Measurements from ENCODE around the gene KCNG4.

KCNG4 gene, protein sequence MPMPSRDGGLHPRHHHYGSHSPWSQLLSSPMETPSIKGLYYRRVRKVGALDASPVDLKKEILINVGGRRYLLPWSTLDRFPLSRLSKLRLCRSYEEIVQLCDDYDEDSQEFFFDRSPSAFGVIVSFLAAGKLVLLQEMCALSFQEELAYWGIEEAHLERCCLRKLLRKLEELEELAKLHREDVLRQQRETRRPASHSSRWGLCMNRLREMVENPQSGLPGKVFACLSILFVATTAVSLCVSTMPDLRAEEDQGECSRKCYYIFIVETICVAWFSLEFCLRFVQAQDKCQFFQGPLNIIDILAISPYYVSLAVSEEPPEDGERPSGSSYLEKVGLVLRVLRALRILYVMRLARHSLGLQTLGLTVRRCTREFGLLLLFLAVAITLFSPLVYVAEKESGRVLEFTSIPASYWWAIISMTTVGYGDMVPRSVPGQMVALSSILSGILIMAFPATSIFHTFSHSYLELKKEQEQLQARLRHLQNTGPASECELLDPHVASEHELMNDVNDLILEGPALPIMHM

DNA sequence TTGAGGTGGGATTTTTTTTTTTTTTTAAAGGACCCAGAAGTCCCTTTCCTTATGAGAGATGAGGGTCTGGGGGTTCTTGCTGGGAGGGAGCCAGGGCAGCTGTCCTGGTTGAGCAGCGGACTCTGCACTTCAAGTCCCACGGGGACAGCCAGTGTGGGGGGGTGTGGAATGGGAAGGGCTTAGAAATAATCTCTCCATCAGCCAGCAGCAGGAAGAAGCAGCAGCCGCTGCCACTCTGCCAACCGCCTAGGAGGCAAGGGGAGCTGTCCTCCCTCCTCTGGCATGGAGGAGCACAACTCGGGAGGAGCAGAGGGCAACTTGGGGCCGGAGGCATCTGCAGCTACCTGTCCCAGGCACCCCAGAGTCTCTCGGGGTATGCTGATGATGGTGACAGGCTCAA, at the start of gene KCNG4:
Gene KCNG4 (minus strand): TSS at position 104 of the 400 bp plus-strand sequence. CDS start 2,527 bp downstream, outside the sequence.
- no peak within 1 kb of the TSS for H3K4me3 ChIP-seq (ENCODE audit: low read depth, low read length)
- no peak for TF ChIP-seq CTCF (IDR thresholded peaks at IDR 0.05; ENCODE audit: low read depth, low read length)

DNA sequence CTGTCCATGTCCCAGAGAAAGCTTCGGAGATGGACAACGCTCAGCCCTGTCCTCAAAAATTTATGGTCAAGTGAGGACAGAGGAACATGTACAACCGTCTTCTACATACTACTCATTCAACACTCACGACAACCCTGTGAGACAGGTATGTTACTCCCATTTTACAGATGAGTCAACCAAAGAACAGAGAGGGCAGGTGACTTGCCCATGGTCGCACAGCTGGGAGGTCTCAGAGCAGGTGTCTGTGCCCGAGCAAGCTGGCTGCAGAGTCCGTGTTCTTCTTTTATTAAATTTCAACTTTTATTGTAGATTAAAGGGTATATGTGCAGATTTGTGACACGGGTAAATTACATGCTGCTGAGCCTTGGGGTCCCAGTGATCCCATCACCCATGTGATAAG, 49.1 kb upstream of the KCNG4 start:
- TF ChIP-seq CTCF (IDR thresholded peaks at IDR 0.05; ENCODE audit: low read depth, low read length) = no peak
- H3K4me3 ChIP-seq (ENCODE audit: low read depth, low read length) = no peak overlapping the region

DNA sequence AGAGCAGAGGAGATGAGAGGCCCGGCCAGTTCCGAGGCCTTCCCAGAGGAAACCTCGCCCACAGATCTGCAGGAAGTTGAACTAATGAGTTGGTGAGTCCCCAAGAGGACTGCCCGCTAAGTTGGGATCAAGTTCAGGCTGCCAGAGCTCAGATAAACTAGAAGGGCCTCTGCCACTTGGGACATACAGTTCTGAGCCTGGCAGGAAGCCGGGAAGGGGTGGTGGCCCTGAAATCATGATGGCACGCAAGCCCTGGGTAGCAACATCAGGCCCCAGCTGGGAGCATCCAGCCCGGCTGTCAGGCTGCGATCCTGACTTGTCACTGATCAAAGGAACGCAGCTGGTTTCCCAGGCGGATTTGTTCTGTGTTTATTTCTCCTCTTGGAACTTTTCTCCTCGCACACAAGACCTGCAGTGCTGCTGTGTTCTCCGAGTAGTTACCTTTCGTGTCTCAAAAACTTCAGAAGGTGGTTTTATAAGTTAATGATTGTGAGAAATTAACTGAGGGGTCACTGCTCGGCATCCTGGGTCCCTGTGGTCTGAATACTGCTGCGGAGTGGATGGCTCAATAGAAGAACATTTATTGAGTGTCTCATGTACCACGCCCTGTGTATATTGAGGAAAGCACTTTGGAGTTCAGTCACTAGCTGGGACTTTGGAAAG, 46.9 kb upstream of the KCNG4 start:
- TF ChIP-seq CTCF (IDR thresholded peaks at IDR 0.05; ENCODE audit: low read depth, low read length) = no peak
- H3K4me3 ChIP-seq (ENCODE audit: low read depth, low read length) = no peak overlapping the region

- TF ChIP-seq CTCF (IDR thresholded peaks at IDR 0.05; ENCODE audit: low read depth, low read length) = no peak
- H3K4me3 ChIP-seq (ENCODE audit: low read depth, low read length) = no peak overlapping the region
These were observed 44.4 kb upstream of the KCNG4 start for GRCh38 chr16:84284154-84284722.

DNA sequence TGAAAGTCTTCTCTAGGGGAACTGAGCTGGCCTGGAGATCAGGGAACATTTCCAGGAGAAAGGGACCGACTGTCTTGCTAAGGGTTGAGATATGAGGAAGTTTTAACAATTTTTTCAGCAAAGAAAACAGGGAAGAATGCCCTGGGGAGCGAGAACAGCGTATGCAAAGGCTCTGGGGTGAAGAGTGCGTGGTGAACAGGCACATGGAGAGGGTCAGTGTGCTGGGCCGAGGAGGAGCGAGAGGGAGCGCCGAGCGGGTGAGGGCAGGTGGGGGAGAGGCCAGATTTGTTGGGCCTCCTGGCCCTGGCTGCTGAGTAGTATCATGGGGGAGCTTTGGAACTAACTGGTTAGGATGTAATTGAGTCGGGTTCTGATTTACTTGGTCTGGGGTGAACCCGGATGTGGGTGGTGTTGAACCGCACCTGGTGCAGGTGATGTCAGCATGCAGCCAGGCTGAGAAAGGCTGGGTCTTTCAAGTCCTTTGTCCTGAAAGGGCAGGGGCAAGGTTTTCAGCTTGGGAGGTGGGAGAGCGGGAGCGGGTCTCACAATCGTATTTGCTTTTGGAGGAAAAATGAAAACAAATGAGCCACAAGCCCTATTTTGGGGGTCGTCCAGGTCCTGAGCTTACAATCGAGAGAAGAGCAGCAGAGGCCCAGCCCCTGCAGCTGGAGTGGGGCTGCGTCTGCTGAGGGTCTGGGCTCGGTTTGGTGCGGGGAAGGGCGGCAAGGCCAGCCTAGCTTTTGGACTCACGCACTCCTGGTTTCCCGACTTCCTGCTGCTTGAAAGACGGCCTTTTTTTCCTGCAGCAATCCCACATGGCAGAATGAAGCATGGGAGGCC, 43.7 kb upstream of the KCNG4 start:
- H3K4me3 ChIP-seq (ENCODE audit: low read depth, low read length) = no peak overlapping the region
- no peak for TF ChIP-seq CTCF (IDR thresholded peaks at IDR 0.05; ENCODE audit: low read depth, low read length)

DNA sequence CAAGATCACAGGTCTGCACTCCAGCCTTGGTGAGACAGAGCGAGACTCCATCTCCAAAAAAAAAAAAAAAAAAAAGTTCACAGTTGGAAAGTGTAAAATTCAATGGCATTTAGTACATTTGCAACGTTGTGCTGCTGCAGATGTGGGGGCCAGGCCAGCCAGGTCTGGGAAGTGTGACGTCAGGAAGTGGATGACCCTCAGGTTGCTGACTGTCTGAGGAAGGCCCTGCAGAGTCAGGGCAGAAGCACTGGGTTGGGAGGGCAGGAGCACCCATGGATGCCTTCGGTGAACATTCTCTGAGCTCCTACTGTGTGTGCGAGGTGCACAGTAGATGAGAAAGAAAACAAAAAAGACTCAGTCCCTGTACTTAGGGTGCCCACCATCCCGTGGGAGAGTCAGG, 42.7 kb upstream of the KCNG4 start:
- H3K4me3 ChIP-seq (ENCODE audit: low read depth, low read length) = no peak overlapping the region
- TF ChIP-seq CTCF (IDR thresholded peaks at IDR 0.05; ENCODE audit: low read depth, low read length) = no peak
